H1 (cell line): ENCODE measurements around the gene SCG5. TPM values are rescaled to one million over a fixed set of nuclear protein-coding genes. Genes with fewer than 3 reads are reported as not detected.

Source experiments
- CTCF ChIA-PET: fragments of 300-600 bp; sonication (Branson Sonifier 250); formaldehyde crosslinking; loops from one replicate; lab custom pipeline; 2021; ENCODE audit not compliant: partially characterized antibody; lab: Charles Lee
- POLR2A ChIA-PET: fragments of 300-600 bp; sonication (Branson Sonifier 250); formaldehyde crosslinking; loops from one replicate; lab custom pipeline; 2021; ENCODE audit warnings: inconsistent platforms; ENCODE audit not compliant: partially characterized antibody; lab: Charles Lee
- DNase-seq, 2 experiments: peaks; one replicate each; pipeline versions ENCODE4 v3.0.0 to v3.0.0-alpha.2; 2010 to 2022; ENCODE audit warnings: low spot score in 2 of 2, low read depth in 1 of 2, mixed read lengths in 1 of 2
- FAIRE-seq: peaks from 2 replicates; lab custom pipeline; 2011; peaks lifted over from hg19 to GRCh38; lab: Jason Lieb, UNC
- H2AFZ ChIP-seq: 2 replicates; pipeline ENCODE4 v1.8.1; 2012; ENCODE audit warnings: low read length, inconsistent platforms
- H2AK5ac ChIP-seq: 2 replicates; pipeline ENCODE4 v1.6.1; 2013; ENCODE audit warnings: low read depth, low read length
- H2BK120ac ChIP-seq: replicated peaks from 2 replicates; pipeline ENCODE3; 2013; ENCODE audit warnings: low read depth, low read length, inconsistent platforms
- H2BK12ac ChIP-seq: 2 replicates; pipeline ENCODE4 v1.6.1; 2013; ENCODE audit warnings: low read depth, low read length
- H2BK15ac ChIP-seq: 2 replicates; pipeline ENCODE4 v1.6.1; 2013; ENCODE audit warnings: low read length
- H2BK20ac ChIP-seq: 2 replicates; pipeline ENCODE4 v1.6.1; 2013; ENCODE audit warnings: low read length
- H2BK5ac ChIP-seq: 2 replicates; pipeline ENCODE4 v1.6.1; 2013; ENCODE audit warnings: low read depth, low read length
- H3K14ac ChIP-seq: 2 replicates; pipeline ENCODE4 v1.6.1; 2013; ENCODE audit warnings: inconsistent platforms; ENCODE audit not compliant: insufficient read length
- H3K18ac ChIP-seq: 2 replicates; pipeline ENCODE4 v1.6.1; 2013; ENCODE audit warnings: low read length; ENCODE audit errors: extremely low read depth
- H3K23ac ChIP-seq: 2 replicates; pipeline ENCODE4 v1.6.1; 2013; ENCODE audit warnings: inconsistent platforms; ENCODE audit not compliant: insufficient read length
- H3K23me2 ChIP-seq: 2 replicates; pipeline ENCODE4 v1.6.1; 2013; ENCODE audit warnings: low read depth, low read length
- H3K27ac ChIP-seq: 2 replicates; pipeline ENCODE4 v1.6.1; 2011; ENCODE audit warnings: low read depth, low read length, inconsistent platforms
- H3K27me3 ChIP-seq, 4 experiments: replicated peaks in 1 of 4; 1 replicate in 1 of 4; 2 replicates in 3 of 4; pipeline versions ENCODE4 v1.6.1 to v1.8.1; 2011 to 2013; ENCODE audit warnings: low read length in 3 of 4, mild to moderate bottlenecking in 3 of 4, inconsistent platforms in 2 of 4, mixed read lengths in 2 of 4, moderate library complexity in 1 of 4; ENCODE audit not compliant: control insufficient read depth in 3 of 4, insufficient read depth in 3 of 4; ENCODE audit errors: extremely low read depth in 1 of 4
- H3K36me3 ChIP-seq, 4 experiments: 2 replicates each; pipeline versions ENCODE4 v1.6.1 to v1.8.1; 2011 to 2013; ENCODE audit warnings: mild to moderate bottlenecking in 4 of 4, low read length in 3 of 4, moderate library complexity in 2 of 4, control low read depth in 1 of 4, inconsistent platforms in 1 of 4; ENCODE audit not compliant: insufficient read depth in 4 of 4, control insufficient read depth in 2 of 4
- H3K4ac ChIP-seq: replicated peaks from 2 replicates; pipeline ENCODE3; 2013; ENCODE audit warnings: low read length, low read depth, mixed read lengths, inconsistent platforms; ENCODE audit not compliant: insufficient read length
- H3K4me1 ChIP-seq, 4 experiments: replicated peaks in 1 of 4; 1 replicate in 1 of 4; 2 replicates in 3 of 4; pipeline versions ENCODE4 v1.6.1 to v1.8.1; 2011 to 2013; ENCODE audit warnings: low read length in 3 of 4, inconsistent platforms in 2 of 4, mixed read lengths in 1 of 4; ENCODE audit not compliant: insufficient read depth in 4 of 4, control insufficient read depth in 3 of 4
- H3K4me2 ChIP-seq, 2 experiments: 2 replicates each; pipeline versions ENCODE4 v1.6.1 to v1.8.1; 2011 to 2013; ENCODE audit warnings: low read depth in 2 of 2, low read length in 2 of 2, control low read depth in 1 of 2, inconsistent platforms in 1 of 2, mild to moderate bottlenecking in 1 of 2; ENCODE audit not compliant: insufficient read depth in 1 of 2
- H3K4me3 ChIP-seq, 4 experiments: fragments of 200-600, 300-600 bp in 1 of 4; sonication (generic), shearing (Covaris generic), sonication (Bioruptor Twin) in 1 of 4; 2 replicates each; pipeline versions ENCODE4 v1.5.1 to v1.8.1; 2011 to 2016; ENCODE audit warnings: low read length in 4 of 4, low read depth in 3 of 4, control low read depth in 2 of 4, inconsistent platforms in 2 of 4, mild to moderate bottlenecking in 2 of 4, mixed read lengths in 1 of 4, moderate library complexity in 1 of 4; ENCODE audit not compliant: insufficient read depth in 2 of 4; ENCODE audit errors: extremely low read depth in 1 of 4
- H3K56ac ChIP-seq: replicated peaks from 2 replicates; pipeline ENCODE3; 2013; ENCODE audit warnings: low read depth, mild to moderate bottlenecking, mixed read lengths, low read length, inconsistent platforms; ENCODE audit not compliant: insufficient read length
- H3K79me1 ChIP-seq: 2 replicates; pipeline ENCODE4 v1.6.1; 2013; ENCODE audit warnings: low read depth, low read length, control low read depth
- H3K79me2 ChIP-seq, 2 experiments: 2 replicates each; pipeline versions ENCODE4 v1.6.1 to v1.8.1; 2012 to 2013; ENCODE audit warnings: low read length in 2 of 2, mild to moderate bottlenecking in 2 of 2, inconsistent platforms in 1 of 2; ENCODE audit not compliant: insufficient read depth in 2 of 2, control insufficient read depth in 1 of 2
- H3K9ac ChIP-seq, 4 experiments: replicated peaks in 1 of 4; 1 replicate in 1 of 4; 2 replicates in 3 of 4; pipeline versions ENCODE4 v1.6.1 to v1.8.1; 2011 to 2013; ENCODE audit warnings: low read depth in 3 of 4, low read length in 3 of 4, control low read depth in 2 of 4, mild to moderate bottlenecking in 2 of 4, moderate library complexity in 2 of 4, inconsistent platforms in 1 of 4; ENCODE audit errors: extremely low read depth in 1 of 4
- H3K9me3 ChIP-seq, 2 experiments: 2 replicates each; pipeline versions ENCODE4 v1.6.1 to v1.8.1; 2012 to 2013; ENCODE audit warnings: mild to moderate bottlenecking in 2 of 2, moderate library complexity in 2 of 2, control low read depth in 1 of 2, inconsistent platforms in 1 of 2, low read depth in 1 of 2, low read length in 1 of 2, mixed read lengths in 1 of 2; ENCODE audit not compliant: insufficient read depth in 2 of 2
- H4K20me1 ChIP-seq, 2 experiments: replicated peaks in 1 of 2; 2 replicates each; pipeline versions ENCODE3 to v1.8.1; 2011 to 2013; ENCODE audit warnings: inconsistent platforms in 2 of 2, low read length in 2 of 2, mild to moderate bottlenecking in 1 of 2; ENCODE audit not compliant: insufficient read depth in 2 of 2, control insufficient read depth in 1 of 2
- H4K5ac ChIP-seq: 2 replicates; pipeline ENCODE4 v1.6.1; 2013; ENCODE audit warnings: low read length, low read depth, mixed read lengths, inconsistent platforms; ENCODE audit not compliant: insufficient read length
- H4K8ac ChIP-seq: 2 replicates; pipeline ENCODE4 v1.8.0; 2013; ENCODE audit warnings: mild to moderate bottlenecking, moderate library complexity, low read length, inconsistent platforms; ENCODE audit not compliant: insufficient read depth; ENCODE audit errors: extremely low read depth
- H4K91ac ChIP-seq: replicated peaks from 2 replicates; pipeline ENCODE3; 2013; ENCODE audit warnings: low read length, mixed read lengths, inconsistent platforms; ENCODE audit not compliant: insufficient read length
- BCL11A ChIP-seq, 2 experiments: IDR thresholded peaks; one replicate each; pipeline ENCODE4 v1.6.1; 2011; ENCODE audit warnings: low read depth in 2 of 2, low read length in 2 of 2, mild to moderate bottlenecking in 2 of 2
- CHD1 ChIP-seq: IDR thresholded peaks from 2 replicates; pipeline ENCODE4 v1.6.1; 2012; ENCODE audit warnings: low read depth, low read length, improper control_type of control experiment
- CHD2 ChIP-seq: IDR thresholded peaks from 2 replicates; pipeline ENCODE4 v1.6.1; 2012; ENCODE audit warnings: low read length, improper control_type of control experiment
- EZH2 ChIP-seq: fragments of 200-600 bp; sonication (generic); IDR thresholded peaks from 2 replicates; pipeline ENCODE4 v1.7.1; 2012; ENCODE audit warnings: low read depth, mild to moderate bottlenecking, moderate library complexity, low read length, inconsistent platforms; ENCODE audit not compliant: severe bottlenecking
- GTF2F1 ChIP-seq: IDR thresholded peaks from 2 replicates; pipeline ENCODE4 v1.6.1; 2012; ENCODE audit warnings: low read depth, low read length, improper control_type of control experiment, borderline replicate concordance
- RBBP5 ChIP-seq: IDR thresholded peaks from 2 replicates; pipeline ENCODE4 v1.7.1; 2012; ENCODE audit warnings: low read depth, mild to moderate bottlenecking, inconsistent platforms, low read length, moderate library complexity, borderline replicate concordance
- RNF2 ChIP-seq: fragments of 200-900, 300-1000 bp; sonication (generic); IDR thresholded peaks from 2 replicates; pipeline ENCODE4 v1.7.1; 2016; ENCODE audit warnings: borderline replicate concordance, low read depth, mild to moderate bottlenecking, antibody characterized with exemption, low read length; ENCODE audit not compliant: poor library complexity, severe bottlenecking; ENCODE audit errors: missing control alignments
- SAP30 ChIP-seq: fragments of 300-600 bp; sonication (generic); IDR thresholded peaks from 2 replicates; pipeline ENCODE4 v1.7.1; 2012; ENCODE audit warnings: low read length, moderate library complexity, mild to moderate bottlenecking, inconsistent platforms; ENCODE audit not compliant: insufficient read depth, insufficient replicate concordance
- SP2 ChIP-seq: IDR thresholded peaks from 2 replicates; pipeline ENCODE4 v1.6.1; 2012; ENCODE audit warnings: mild to moderate bottlenecking, low read length, inconsistent platforms
- TCF12 ChIP-seq: IDR thresholded peaks from 2 replicates; pipeline ENCODE4 v1.6.1; 2011; ENCODE audit warnings: low read depth, mild to moderate bottlenecking, low read length
- TEAD4 ChIP-seq: IDR thresholded peaks from 2 replicates; pipeline ENCODE4 v1.6.1; 2012; ENCODE audit warnings: low read depth, low read length, inconsistent platforms, mixed read lengths
- YY1 ChIP-seq: IDR thresholded peaks from 2 replicates; pipeline ENCODE4 v1.6.1; 2011; ENCODE audit warnings: low read depth, mild to moderate bottlenecking, low read length
- WGBS, 2 experiments: shearing (Covaris generic) in 1 of 2; methylation state at CpG; one replicate each; pipeline versions ENCODE4 v1.1.6 to v1.1.7; 2013 to 2015; ENCODE audit warnings: low lambda C conversion rate in 2 of 2, mixed read lengths in 2 of 2, inconsistent platforms in 1 of 2, low coverage in 1 of 2, missing lambda C conversion rate in 1 of 2; ENCODE audit not compliant: insufficient replicate concordance in 2 of 2, insufficient coverage in 1 of 2, insufficient read length in 1 of 2; ENCODE audit errors: extremely low coverage in 1 of 2, missing lambda C conversion rate in 1 of 2; 5-methylcytosine and 5-hydroxymethylcytosine counted together
- polyA plus RNA-seq, 7 experiments: library from polyadenylated mRNA; depleted of rRNA in 3 of 7; stranded (reverse) in 5 of 7; unstranded in 2 of 7; fragments of >200 nt in 5 of 7; fragments of 200-250 nt in 2 of 7; gene quantifications; 1 replicate in 5 of 7; 2 replicates in 1 of 7; 4 replicates in 1 of 7; pipeline versions ENCODE4 v1.2.1 to v1.2.3, GENCODE V29; 2011 to 2013; ENCODE audit warnings: missing spikeins in 2 of 7, mixed read lengths in 2 of 7
- total RNA-seq: library from RNA; stranded (reverse); fragmentation: NEBNext Ultra II Directional; extraction: Animal tissue kit (Norgen Biotek cat#: 25700); gene quantifications from 2 replicates; pipeline ENCODE4 v1.2.1, GENCODE V29; 2021
- TF ChIP-seq, protein P1 (sequence below): IDR thresholded peaks from 2 replicates; pipeline ENCODE4 v1.6.1; 2011; ENCODE audit warnings: low read length, improper control_type of control experiment

Gene SCG5
- total and polyA plus RNA-seq, 2 of the 8 experiments (the other 6 are each of a cell fraction or from before 2014, with no cell fraction given): 18.7 to 19.9 TPM

DNA sequence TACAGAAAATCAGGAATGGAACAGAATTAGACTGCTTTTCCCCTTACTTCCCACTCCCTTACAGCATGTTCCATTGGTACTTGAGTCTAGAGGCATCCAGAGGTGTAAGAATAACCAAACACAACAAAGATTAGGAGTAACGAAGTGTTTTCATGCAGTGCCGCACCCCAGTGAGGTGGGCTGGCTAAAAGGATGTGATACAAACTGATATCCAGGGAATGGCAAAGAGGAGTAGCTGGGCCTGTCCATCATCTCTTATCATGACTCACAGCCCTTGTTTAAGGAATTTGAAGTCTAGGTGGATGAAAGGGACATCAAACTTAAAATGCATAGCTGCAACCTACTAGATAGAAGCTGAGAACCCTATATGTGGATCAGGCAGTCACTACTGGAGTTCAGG, 16.4 kb downstream of the SCG5 start:
- Histone ChIP-seq H3K36me3 (no peaks in the 10 kb centered on the region), H2BK5ac (no peak overlapping the region), H4K91ac (no peak overlapping the region), H3K14ac (no peak overlapping the region), H3K79me2 (no peaks in the 10 kb centered on the region), H3K27me3 (no peaks in the 10 kb centered on the region; a peak in 1 of 7 replicates), H2BK12ac (no peak overlapping the region), H4K20me1 (peaks cover 0 to 4% of the 10 kb centered on the region in 2 experiments), H2BK120ac (no peak overlapping the region), H3K23me2 (no peaks in the 10 kb centered on the region), H3K4me1 (peaks cover 0 to 7% (median 0%) of the 10 kb centered on the region in 4 experiments; a peak in 4 of 7 replicates), H3K9ac (no peak overlapping the region), H3K4ac (no peak overlapping the region), H3K4me2 (no peak overlapping the region), H2AK5ac (no peak overlapping the region), H3K4me3 (no peak overlapping the region), H4K5ac (no peak overlapping the region), H3K27ac (no peak overlapping the region), H3K79me1 (no peaks in the 10 kb centered on the region), H3K23ac (no peak overlapping the region), H3K9me3 (no peaks in the 10 kb centered on the region), H2AFZ (no peak overlapping the region), H3K18ac (no peak overlapping the region), H2BK20ac (no peak overlapping the region), H4K8ac (no peak overlapping the region), H3K56ac (no peak overlapping the region), H2BK15ac (no peak overlapping the region)
- POLR2A ChIA-PET: interaction anchor here (1.3 kb wide), 1 partner anchor 14 kb away, joined by 5 read pairs; no protein-coding TSS in a partner anchor
- peak in 1 of 2 experiments; percentile 7 for DNase-seq
- FAIRE-seq: no peak
- 97% methylated on average over 2 of the region's 2 CpGs; no CpG with 5 or more reads in 1 of the 2 experiments for WGBS, 2 experiments
- CTCF ChIA-PET: interaction anchor here (0.9 to 7.9 kb wide), 6 partner anchors 8 to 371 kb away, joined by 3 to 52 read pairs (median 6); no protein-coding TSS in a partner anchor
- TF ChIP-seq RNF2: no peak
- TF ChIP-seq YY1: no peak
- no peak for TF ChIP-seq GTF2F1
- no peak for TF ChIP-seq BCL11A (IDR thresholded peaks at IDR 0.05; ENCODE audit: low read depth in 2 of 2, low read length in 2 of 2)
- TF ChIP-seq EZH2: no peak
- no peak for TF ChIP-seq SP2
- TF ChIP-seq, protein P1, sequence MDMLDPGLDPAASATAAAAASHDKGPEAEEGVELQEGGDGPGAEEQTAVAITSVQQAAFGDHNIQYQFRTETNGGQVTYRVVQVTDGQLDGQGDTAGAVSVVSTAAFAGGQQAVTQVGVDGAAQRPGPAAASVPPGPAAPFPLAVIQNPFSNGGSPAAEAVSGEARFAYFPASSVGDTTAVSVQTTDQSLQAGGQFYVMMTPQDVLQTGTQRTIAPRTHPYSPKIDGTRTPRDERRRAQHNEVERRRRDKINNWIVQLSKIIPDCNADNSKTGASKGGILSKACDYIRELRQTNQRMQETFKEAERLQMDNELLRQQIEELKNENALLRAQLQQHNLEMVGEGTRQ: no peak
- TF ChIP-seq TCF12: no peak
- no peak for TF ChIP-seq CHD1
- no peak for TF ChIP-seq RBBP5
- no peak for TF ChIP-seq SAP30
- no peak for TF ChIP-seq TEAD4
- no peak for TF ChIP-seq CHD2
